AG04450 (cell line): Measurements from ENCODE around the gene NLGN4Y. TPM values are rescaled to one million over a fixed set of nuclear protein-coding genes. Genes with fewer than 3 reads are reported as not detected.

ENCODE experiments used
- CTCF ChIA-PET: fragments of 300-600, 350-600 bp; formaldehyde crosslinking; extraction: SDS; loops from one replicate; lab custom pipeline; 2022; ENCODE audit warnings: antibody characterized with exemption, inconsistent platforms; lab: Charles Lee
- POLR2A ChIA-PET: fragments of 350-600 bp; formaldehyde crosslinking; extraction: SDS; loops from one replicate; lab custom pipeline; 2021; ENCODE audit warnings: antibody characterized with exemption, inconsistent platforms; lab: Yijun Ruan, JAX
- DNase-seq: peaks from one replicate; pipeline ENCODE4 v3.0.0-alpha.2; 2011; ENCODE audit warnings: low read depth, low spot score
- H3K27ac ChIP-seq: one replicate; pipeline ENCODE4 v1.5.1; 2012; ENCODE audit warnings: low read depth, low read length, control low read depth
- H3K27me3 ChIP-seq: one replicate; pipeline ENCODE4 v1.6.0; 2012; ENCODE audit warnings: low read length; ENCODE audit not compliant: control insufficient read depth, insufficient read depth
- H3K4me3 ChIP-seq: 2 replicates; pipeline ENCODE4 v1.5.1; 2011; ENCODE audit warnings: mild to moderate bottlenecking, low read depth, low read length, control low read depth
- H3K9me3 ChIP-seq: 2 replicates; pipeline ENCODE4 v1.5.1; 2012; ENCODE audit warnings: low read length; ENCODE audit not compliant: control insufficient read depth, insufficient read depth
- CTCF ChIP-seq: IDR thresholded peaks from 2 replicates; pipeline ENCODE4 v1.5.1; 2011; ENCODE audit warnings: low read depth, low read length, control low read depth, inconsistent platforms
- polyA plus RNA-seq: library from polyadenylated mRNA; depleted of rRNA; stranded (reverse); fragments of >200 nt; gene quantifications from 2 replicates; pipeline ENCODE4 v1.2.3, GENCODE V29; 2011

NLGN4Y gene
- polyA plus RNA-seq, 1 experiment = 28.5 TPM

- no peak for DNase-seq
- Histone ChIP-seq H3K27me3 (no peaks in the 10 kb centered on the region), H3K4me3 (no peak overlapping the region), H3K27ac (no peak overlapping the region), H3K9me3 (no peaks in the 10 kb centered on the region)
- no peak for TF ChIP-seq CTCF
- CTCF ChIA-PET = no interaction called here
- POLR2A ChIA-PET = no interaction called here
Observed at GRCh38 chrY:14763600-14763999, 239.3 kb downstream of the NLGN4Y start.

GRCh38 chrY:14778208-14778607 lies 253.9 kb downstream of the NLGN4Y start:
- Histone ChIP-seq H3K4me3 (no peak overlapping the region), H3K9me3 (no peaks in the 10 kb centered on the region), H3K27me3 (no peaks in the 10 kb centered on the region), H3K27ac (no peak overlapping the region)
- POLR2A ChIA-PET = no interaction called here
- TF ChIP-seq CTCF = no peak
- DNase-seq = no peak
- CTCF ChIA-PET = no interaction called here

- DNase-seq = no peak
- Histone ChIP-seq H3K27ac (no peak overlapping the region), H3K27me3 (no peaks in the 10 kb centered on the region), H3K9me3 (no peaks in the 10 kb centered on the region; the same call in 1 of the 2 replicates), H3K4me3 (no peak overlapping the region)
- no peak for TF ChIP-seq CTCF
- POLR2A ChIA-PET = no interaction called here
- CTCF ChIA-PET = no interaction called here
Observed at GRCh38 chrY:14793104-14793503, 268.8 kb downstream of the NLGN4Y start.

- no peak for TF ChIP-seq CTCF
- no peak for DNase-seq
- ChIA-PET CTCF (no interaction called here), POLR2A (no interaction called here)
- H3K27me3 ChIP-seq = no peaks in the 10 kb centered on the region
- no peaks in the 10 kb centered on the region; the same call in 1 of the 2 replicates for H3K9me3 ChIP-seq
- H3K27ac ChIP-seq = no peak overlapping the region
- H3K4me3 ChIP-seq = no peak overlapping the region
Observed at GRCh38 chrY:14793674-14794073, 269.3 kb downstream of the NLGN4Y start.

GRCh38 chrY:14798010-14798409 lies 273.7 kb downstream of the NLGN4Y start:
- ChIA-PET POLR2A (no interaction called here), CTCF (no interaction called here)
- no peak for DNase-seq
- no peak overlapping the region for H3K27ac ChIP-seq
- H3K9me3 ChIP-seq = no peaks in the 10 kb centered on the region; the same call in 1 of the 2 replicates
- TF ChIP-seq CTCF = no peak
- H3K4me3 ChIP-seq = no peak overlapping the region
- H3K27me3 ChIP-seq = no peaks in the 10 kb centered on the region
